ENCODE results near the gene DPH2. TPM values are rescaled to one million over a fixed set of nuclear protein-coding genes. Genes with fewer than 3 reads are reported as not detected.

The DPH2 gene
- total RNA-seq, 1 donor from 2014 or later, result 15.0 TPM

DNA sequence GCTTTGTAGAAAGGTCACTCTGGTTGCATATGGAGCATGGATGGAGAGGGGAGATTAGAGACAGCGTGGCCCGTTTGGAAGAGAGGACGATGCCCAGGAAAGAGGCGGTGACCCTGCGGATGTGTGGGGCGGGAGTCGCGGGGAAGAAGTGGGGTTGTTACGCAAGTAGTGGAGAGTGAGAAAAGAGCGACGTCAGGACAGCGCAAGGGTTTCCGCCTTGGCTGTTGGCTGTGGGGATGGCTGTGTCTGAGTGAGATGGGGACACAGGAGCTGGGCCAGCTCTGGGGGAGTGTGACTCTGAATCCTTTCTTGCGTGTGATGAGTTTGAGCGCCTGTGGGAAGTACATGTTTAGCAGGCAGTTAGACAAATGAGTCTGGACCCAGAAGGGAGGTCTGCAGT lies 13.0 kb downstream of the DPH2 start:
- DNase-seq (ENCODE audit: low read depth in 2 of 2), result no peak

DNA sequence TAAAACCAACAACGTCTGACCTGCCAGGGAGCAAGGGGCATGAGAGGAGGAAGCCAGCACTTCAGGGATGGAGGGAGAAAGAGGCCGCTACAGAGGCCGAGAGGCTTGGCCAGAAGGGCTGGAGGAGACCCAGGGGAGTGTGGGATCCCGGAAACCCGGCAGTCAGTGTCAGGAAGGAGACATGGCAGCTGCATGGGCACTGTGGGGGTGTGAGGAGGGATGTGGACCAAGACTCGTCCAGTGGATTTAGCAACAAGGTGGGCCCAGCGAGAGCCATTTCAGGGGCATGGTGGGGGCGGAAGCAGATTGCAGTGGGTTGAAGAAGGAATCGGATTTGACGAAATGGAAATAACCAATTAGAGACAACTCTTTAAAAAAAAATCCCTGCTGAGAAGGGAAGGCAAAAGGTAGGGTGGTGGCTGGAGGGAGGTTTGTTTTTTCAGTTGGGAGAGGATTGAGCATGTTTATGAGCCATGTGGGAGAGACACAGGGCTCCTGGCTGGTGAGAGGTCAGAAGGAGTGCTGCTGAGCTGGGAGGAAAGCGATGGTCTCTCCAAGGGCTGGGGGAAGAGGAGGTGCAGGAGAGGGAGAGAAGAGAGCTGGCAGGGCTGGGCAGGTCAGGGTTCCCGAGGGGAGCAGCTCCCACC lies 13.6 kb downstream of the DPH2 start:
- DNase-seq (ENCODE audit: low read depth in 2 of 2), result no peak

DNA sequence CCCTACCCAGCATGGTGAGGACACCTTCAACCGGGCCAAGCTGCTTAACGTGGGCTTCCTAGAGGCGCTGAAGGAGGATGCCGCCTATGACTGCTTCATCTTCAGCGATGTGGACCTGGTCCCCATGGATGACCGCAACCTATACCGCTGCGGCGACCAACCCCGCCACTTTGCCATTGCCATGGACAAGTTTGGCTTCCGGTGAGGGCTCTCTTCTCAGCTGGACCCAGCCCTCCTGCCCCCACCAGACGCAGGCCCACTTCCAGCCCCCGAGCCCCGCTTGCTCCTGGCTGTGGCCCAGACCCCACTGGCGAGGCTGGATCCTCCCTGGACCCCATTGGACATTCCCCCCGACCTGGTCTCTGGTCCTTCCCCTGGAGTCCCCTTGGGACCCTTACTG lies 15.0 kb downstream of the DPH2 start:
- DNase-seq (ENCODE audit: low read depth in 2 of 2), result no peak

DNA sequence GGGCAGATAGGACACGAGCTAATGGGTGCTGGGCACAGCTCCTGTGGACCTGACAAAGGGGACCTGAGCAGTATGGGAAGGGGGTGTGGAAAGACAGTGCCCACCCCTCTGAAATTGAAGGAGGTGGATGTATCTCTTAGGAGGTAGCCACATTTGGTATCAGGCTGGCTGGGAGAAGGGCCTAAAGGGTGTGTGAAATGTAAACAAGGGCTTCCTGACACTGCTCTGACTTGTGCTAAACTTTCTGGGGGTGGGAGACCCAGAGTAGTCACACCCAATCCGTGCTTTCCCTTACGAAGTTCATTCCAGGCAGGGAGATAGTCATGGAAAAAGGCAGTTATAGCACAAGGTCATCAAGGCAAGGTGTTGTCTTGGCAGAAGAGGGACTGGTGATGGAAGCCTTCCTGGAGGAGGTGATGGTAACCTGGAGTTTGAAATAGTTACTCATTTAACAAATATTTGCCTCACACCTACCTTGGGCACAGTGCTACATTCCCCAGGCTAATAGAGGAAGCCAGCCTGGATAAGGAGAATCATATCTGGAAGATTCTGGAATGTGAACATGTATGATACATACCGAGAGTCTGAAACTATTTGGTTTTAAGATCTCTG lies 16.3 kb downstream of the DPH2 start:
- no peak for DNase-seq (ENCODE audit: low read depth in 2 of 2)

DNA sequence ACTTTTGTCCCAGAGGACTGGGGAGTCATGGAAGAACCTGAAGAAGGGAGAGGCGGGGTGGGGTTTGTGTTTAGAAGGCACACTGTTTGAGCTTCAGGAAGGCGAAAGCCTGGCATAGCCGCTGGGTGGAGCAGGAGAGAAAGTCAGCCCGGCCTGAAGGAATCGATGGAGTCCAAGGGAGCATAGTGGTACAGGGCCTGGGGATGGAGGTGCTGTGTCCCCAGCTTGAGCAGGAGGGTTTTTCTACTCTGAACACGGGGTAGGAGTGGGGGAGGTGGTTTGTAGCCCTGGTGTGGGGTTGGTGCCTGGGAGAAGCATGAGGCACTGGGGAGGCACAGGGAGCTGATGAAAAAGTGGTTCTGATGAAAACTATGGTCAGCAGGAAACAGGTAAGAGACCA lies 16.9 kb downstream of the DPH2 start:
- DNase-seq (ENCODE audit: low read depth in 2 of 2), result no peak

DNA sequence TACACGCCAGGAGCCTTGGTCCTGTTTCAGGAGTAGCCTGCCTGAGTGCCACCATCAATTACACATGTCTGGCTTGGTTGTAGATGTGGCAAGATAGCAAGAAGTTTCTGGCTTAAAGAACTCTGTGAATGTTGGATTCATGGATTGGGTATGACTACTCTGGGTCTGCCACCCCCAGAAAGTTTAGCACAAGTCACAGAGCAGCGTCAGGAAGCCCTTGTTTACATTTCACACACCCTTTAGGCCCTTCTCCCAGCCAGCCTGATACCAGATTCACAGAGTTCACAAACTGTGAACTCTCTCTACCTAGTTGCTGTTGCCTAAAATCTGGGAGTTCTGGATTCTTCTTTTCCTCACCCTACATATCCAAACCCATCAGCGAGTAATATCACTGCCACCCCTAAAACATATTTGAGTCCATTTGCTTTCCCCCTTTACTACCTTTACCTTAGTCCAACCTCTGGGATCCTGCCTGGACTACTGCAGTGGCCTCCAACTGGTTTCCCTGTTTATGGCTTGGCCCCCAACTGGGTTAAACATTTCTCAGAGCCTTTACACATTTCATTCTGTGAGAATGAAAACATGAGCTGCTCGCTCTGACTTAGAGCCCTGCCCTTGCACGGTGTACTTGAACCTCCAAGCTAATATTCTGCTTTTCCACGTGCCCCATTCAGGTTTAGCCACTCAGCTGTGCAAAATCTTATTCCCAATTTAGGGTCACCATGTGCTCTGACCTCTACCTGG lies 17.5 kb downstream of the DPH2 start:
- no peak for DNase-seq (ENCODE audit: low read depth in 2 of 2)

DNA sequence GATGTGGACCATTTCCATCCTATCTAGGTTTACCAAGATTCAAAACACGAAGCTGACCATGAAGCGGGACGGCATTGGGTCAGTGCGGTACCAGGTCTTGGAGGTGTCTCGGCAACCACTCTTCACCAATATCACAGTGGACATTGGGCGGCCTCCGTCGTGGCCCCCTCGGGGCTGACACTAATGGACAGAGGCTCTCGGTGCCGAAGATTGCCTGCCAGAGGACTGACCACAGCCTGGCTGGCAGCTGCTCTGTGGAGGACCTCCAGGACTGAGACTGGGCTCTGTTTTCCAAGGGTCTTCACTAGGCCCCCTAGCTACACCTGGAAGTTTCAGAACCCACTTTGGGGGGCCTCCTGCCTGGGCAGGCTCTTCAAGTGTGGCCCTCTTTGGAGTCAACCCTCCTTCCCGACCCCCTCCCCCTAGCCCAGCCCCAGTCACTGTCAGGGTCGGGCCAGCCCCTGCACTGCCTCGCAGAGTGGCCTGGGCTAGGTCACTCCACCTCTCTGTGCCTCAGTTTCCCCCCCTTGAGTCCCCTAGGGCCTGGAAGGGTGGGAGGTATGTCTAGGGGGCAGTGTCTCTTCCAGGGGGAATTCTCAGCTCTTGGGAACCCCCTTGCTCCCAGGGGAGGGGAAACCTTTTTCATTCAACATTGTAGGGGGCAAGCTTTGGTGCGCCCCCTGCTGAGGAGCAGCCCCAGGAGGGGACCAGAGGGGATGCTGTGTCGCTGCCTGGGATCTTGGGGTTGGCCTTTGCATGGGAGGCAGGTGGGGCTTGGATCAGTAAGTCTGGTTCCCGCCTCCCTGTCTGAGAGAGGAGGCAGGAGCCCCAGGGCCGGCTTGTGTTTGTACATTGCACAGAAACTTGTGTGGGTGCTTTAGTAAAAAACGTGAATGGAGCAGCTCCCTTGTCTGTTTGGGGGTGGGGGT lies 20.7 kb downstream of the DPH2 start:
- no peak for DNase-seq (ENCODE audit: low read depth in 2 of 2)

DNA sequence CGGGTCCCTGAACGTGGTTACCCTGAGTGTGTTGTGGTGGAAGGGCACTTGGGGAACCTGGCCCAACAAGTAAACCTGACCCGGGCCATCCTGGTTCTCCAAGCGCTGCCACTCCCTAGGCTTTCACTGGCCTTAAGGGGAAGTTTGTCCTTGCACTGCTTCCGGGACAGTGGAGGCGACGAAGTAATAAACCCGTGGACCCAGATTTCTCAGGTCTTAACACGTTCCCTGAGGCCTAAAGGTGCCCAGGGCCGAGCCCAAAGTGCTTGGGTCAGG lies 21.3 kb downstream of the DPH2 start:
- no peak for DNase-seq (ENCODE audit: low read depth in 2 of 2)

DNA sequence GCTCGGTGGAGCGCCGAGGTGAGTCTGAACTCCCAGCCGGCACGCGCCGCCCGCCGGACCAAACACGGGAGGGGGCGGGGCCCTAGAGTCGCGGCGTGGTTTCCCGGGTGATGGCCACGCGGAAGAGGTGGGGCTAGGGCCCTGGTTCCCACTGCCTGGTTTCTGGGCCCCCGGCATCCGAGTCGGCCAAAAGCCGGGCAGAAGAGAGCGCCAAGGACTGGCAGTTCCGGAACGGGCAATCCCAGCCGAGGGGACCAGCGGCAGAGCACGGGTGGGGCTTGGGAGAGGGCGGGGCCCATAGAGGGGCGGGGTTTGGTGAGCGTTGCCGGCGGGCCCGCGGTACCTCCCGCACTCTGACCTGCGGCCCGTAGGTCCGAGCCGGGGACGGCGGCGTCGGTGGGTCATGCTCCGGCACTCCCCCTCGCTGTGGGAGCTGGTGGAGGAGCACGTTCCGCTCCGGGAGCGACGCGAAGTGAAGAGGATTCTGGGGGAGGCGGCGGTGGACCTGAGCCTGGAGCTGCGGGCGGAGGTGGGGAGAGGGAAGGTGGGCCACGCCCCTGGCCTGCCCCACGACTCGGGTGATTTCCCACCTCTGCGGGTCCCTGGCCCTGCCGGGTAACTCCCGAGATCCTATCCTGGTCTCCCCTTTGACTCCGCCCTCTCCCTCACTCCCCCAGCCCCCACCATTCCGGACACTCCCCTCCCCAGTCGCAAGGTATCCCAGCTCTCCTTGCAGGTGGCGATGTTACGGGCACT lies 21.8 kb downstream of the DPH2 start, which contains the start of gene CCDC24:
Gene CCDC24, plus strand, starts transcription at position 124 of the 756 bp plus-strand sequence. Its CDS starts 280 bp downstream, at position 404.
- DNase-seq (ENCODE audit: low read depth in 2 of 2), result peak in 1 of 2 donors; percentile 56

DNA sequence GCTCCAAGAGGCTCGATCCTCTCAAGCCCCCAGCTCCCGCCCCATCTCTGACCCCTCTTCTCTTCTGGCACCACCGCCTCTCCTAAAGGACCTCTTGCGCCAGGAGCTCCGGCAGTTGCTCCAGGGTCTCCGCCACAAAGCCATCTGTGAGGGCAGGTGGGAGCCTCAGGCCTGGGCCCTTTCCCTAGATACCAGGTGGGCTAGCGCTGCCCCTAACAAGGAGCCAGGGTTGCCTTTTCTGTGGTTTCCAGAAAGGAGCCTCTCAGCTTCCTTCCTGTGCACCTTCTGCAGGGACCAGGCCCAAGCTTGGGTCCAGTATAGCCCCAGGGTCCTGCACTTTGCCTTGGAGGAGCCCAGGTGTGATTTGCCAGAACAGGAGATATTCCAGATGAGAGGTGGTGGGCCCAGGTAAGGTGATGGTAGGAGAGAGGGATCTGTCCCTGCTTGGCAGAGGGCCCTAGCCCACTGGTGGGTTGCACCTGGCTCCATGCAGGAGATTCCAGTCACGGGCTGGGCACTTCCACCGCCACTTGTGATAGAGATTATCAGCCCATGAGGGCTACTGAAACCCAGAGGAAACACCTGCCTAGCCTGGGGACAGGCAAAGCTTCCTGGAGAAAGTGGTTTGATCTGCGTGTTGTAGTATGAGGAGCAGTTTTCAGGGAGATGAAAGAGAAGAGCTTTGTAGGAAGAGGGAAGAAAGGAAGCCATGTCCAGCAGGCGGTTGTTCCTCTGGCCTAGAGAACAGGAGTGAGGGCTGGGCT lies 22.6 kb downstream of the DPH2 start:
- DNase-seq (ENCODE audit: low read depth in 2 of 2), result no peak

DNA sequence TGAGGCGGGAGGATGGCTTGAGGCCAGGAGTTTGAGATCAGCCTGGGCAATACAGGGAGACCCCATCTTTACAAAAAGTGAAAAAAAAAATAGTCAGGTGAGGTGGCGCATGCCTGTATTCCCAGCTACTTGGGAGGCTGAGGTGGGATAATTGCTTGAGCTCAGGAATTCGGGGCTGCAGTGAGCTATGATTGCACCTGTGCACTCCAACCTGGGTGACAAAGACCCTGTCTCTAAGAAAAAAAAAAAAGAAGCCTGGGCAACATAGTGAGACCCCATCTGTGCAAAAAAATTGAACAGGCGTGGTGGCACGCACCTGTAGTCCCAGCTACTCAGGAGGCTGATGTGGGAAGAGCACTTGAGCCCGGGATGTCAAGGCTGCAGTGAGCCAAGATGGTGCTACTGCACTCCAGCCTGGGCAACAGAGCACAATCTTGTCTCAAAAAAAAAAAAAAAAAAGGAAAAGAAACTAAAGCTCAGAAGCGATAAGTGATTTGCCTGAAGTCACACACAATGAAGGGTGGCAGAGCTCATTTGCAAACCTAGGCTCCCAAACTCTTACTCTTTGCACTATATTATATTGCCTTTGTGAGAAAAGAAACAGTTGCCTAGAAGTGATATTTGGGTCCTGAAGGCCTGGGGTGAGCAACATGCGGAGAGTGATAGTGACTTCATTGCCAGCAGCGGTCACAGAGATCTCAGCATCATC lies 23.6 kb downstream of the DPH2 start:
- no peak for DNase-seq (ENCODE audit: low read depth in 2 of 2)

DNA sequence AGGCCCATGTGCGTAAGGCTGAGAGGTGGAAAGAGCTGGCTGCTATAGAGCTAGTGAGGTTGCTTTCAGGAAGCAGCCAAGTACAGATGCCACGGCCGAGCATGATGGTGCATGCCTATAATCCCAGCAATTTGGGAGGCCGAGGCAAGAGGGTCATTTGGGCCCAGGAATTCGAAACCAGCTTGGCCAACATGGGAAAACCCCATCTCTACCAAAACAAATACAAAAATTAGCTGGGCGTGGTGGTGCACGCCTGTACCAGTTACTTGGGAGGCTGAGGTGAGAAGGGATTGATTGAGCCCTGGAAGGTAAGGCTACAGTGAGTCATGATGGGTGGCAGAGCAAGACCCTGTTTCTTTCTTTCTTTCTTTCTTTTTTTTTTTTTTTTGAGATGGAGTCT lies 24.3 kb downstream of the DPH2 start:
- no peak for DNase-seq (ENCODE audit: low read depth in 2 of 2)

DNA sequence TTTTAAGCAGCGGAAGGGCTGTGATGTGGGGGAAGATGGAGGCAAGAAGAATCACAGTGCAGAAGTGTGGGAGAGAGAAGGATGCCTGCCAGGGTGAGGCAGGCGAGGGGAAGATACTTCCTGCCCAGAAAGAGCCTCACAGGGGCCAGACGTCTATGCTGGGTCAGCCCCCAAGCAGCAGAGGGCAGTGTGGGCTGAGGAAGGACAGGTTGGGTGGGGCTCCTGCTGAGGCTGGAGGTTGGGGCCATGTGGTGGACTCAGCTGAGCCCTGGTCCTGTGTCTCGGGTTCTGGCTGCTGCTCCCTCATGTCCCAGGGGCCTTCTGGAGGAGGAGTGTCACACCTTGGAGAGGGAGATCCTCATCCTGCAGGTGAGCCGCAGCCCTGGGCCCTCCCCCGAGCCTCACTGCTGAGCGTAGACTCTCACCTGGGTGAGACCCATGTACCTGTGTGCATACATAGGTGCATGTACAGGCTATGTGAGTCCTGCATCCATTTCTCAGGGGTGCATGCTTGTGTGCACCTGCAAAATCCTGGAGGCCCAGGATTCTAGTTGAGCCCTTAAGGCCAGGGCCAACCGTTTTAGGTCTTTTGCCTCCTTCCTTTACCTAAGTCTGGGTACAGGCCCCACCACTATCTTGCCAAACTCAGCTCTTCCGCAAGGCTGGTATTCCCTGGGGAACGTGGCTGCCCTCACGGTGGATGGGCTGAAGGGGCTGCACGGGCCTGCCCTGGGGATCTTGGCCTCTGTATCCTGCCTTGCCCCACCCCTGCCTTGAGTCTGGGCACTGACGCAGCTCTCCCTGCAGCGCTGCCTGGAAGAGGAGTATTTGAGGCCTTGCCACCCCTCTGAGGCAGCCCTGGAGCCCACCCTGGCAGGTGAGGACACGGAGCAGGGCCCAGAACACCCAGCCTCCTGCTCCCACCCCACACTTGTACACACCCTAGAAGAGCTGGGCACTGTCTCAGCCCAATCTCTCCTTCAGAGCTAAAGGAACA lies 25.3 kb downstream of the DPH2 start:
- no peak for DNase-seq (ENCODE audit: low read depth in 2 of 2)

DNA sequence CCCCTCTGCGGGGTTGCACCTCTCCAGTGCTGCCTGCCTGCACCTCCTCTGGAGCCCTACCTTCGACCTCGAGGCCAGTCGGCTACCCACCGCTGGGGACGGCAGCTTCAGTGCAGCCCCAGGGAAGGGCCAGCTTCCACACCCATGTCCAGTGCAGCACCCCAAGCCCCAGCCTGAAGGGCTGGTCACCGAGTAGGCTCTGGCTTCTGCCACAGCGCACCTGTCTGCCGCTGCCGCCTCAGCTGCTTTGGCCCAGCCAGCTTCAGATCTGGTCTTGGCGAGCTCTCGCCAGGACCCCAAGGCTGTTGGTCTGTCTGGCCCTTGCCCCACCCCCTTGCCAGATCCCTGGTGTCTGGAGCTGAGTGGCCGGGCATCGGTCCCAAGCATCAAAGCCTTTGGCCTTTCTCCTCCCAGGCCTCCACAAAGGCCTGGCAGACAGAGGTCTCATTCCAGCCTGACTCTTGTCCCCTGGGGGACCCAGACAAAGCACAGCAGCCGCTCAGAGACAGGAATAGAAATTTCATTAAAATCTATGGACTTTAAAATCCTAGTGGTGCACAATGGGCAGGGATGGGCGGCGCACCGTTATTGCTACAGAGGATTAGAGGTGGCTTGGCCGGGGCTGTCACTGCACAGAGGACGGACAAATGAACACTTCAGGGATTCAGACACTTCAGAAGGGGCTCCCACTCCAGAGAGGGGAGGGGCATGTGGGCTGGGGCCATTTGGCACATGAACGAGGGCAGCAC lies 26.3 kb downstream of the DPH2 start:
- no peak for DNase-seq (ENCODE audit: low read depth in 2 of 2)

DNA sequence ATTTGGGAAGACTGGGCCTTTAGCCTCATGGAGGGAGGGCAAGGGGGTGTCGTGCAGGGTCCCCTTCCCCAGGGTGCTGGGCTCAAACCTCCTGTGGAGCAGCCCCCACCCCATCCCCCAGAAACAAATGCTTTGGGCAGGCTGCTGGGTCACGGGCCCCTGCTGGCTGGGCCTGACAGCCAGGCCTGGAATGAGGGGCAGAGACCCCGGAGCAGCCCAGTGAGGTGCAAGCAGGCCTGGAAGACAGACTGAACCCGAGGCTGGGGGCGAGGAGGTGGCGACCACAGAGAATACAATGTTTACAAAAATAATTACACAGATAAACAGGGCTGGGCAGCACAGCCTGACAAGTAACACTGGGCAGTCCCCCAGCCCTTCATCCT lies 26.9 kb downstream of the DPH2 start:
- no peak for DNase-seq (ENCODE audit: low read depth in 2 of 2)

DNA sequence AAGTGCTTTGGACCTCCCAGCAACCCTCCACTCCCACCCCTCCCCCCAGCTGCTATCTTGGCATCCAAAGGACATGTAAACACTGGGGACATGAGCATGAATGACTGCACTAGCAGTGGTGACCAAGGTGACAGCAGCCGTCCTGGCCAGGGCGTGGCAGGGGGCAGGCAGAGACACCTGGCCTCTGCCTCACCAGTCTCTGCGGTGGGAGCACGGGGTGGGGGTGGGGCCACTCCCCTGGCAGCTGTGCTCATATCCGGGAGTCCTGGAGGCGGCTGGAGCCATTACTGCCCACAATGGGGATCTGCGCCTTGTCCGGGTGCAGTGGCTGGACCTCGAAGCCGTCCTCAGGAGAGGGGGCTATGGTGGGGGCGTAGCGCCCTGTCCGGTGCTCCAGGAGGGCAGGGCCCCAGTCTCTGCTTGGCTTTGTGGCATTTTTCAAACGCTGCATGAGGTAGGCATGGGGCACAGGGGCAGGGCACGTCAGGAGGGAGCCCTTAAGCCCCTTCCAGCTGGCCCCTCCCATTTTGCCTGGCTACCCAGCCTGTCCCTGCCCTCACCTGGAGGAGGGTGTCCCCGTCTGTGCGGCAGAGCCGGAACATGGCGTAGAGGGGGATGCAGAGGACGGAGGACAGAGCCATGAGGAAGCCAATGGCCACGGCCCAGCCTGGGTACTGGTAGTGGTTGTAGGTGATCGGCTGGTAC lies 27.6 kb downstream of the DPH2 start:
- DNase-seq (ENCODE audit: low read depth in 2 of 2), result no peak

DNA sequence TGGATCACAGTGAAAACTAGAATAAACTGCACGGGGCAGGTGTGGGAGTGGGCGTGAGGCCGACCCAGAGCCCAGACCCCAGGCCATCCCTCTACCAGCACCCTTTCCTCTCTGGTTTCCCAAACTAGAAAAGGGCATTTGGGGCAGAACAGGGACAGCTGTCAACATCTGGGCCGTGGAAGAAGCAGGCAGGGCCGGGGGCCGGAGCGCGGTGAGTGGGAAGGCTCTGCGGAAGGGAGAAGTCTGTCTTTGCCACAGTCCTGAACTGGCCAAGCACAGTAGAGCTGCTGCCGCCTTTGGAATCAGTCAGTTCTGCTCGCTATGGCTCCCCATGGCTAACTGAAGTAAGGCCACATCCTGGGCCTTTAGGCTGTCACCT lies 28.2 kb downstream of the DPH2 start:
- no peak for DNase-seq (ENCODE audit: low read depth in 2 of 2)

Measured in dermis microvascular lymphatic vessel endothelial cell (primary cell).